Aorta (tissue), 5 donors: Measurements from ENCODE around the gene PLPPR4. TPM values are rescaled to one million over a fixed set of nuclear protein-coding genes. Genes with fewer than 3 reads are reported as not detected.

Experiments
- ATAC-seq: fragments of 200-7000 bp; cut with Tn5 transposase; one replicate; pipeline ENCODE4 v1.9.1; 2022; ENCODE audit warnings: moderate library complexity; ENCODE audit not compliant: low FRiP score
- DNase-seq, 2 donors: peaks; one replicate each; pipeline ENCODE4 v3.0.0-alpha.2; 2020
- H3K27ac ChIP-seq, 2 donors: one replicate each; pipeline ENCODE4 v1.5.1; 2013; ENCODE audit warnings: low read length in 2 of 2, mild to moderate bottlenecking in 2 of 2, moderate library complexity in 2 of 2, control low read depth in 1 of 2, inconsistent platforms in 1 of 2, low read depth in 1 of 2
- H3K27me3 ChIP-seq, 2 donors: one replicate each; pipeline ENCODE4 v1.6.1; 2013; ENCODE audit warnings: control low read depth in 1 of 2, low read length in 1 of 2, mild to moderate bottlenecking in 1 of 2, moderate library complexity in 1 of 2; ENCODE audit not compliant: insufficient read depth in 2 of 2, control insufficient read depth in 1 of 2
- H3K36me3 ChIP-seq, 2 donors: one replicate each; pipeline ENCODE4 v1.6.1; 2013; ENCODE audit warnings: control low read depth in 1 of 2, low read length in 1 of 2, mild to moderate bottlenecking in 1 of 2; ENCODE audit not compliant: insufficient read depth in 2 of 2, control insufficient read depth in 1 of 2
- H3K4me1 ChIP-seq, 2 donors: one replicate each; pipeline ENCODE4 v1.6.1; 2013; ENCODE audit warnings: low read length in 2 of 2, control low read depth in 1 of 2, mild to moderate bottlenecking in 1 of 2, moderate library complexity in 1 of 2; ENCODE audit not compliant: insufficient read depth in 2 of 2, control insufficient read depth in 1 of 2
- H3K4me3 ChIP-seq, 2 donors: one replicate each; pipeline ENCODE4 v1.5.1; 2013; ENCODE audit warnings: low read length in 2 of 2, control low read depth in 1 of 2, mild to moderate bottlenecking in 1 of 2
- H3K9me3 ChIP-seq: one replicate; pipeline ENCODE4 v1.6.1; 2013; ENCODE audit warnings: mild to moderate bottlenecking, low read length; ENCODE audit not compliant: control insufficient read depth
- WGBS, 2 donors: extraction: QIAGEN DNeasy Blood & Tissue Kit; methylation state at CpG; one replicate each; pipeline ENCODE4 v1.1.7; 2013; 5-methylcytosine and 5-hydroxymethylcytosine counted together
- intact Hi-C, 2 donors: fragments of 100-400 bp; cut with DNase I; formaldehyde crosslinking; loops; one replicate each; pipeline versions ENCODE4 v1.14.2 to v1.15.0; 2022
- polyA plus RNA-seq, 2 donors: library from polyadenylated mRNA; stranded (reverse); fragments of 200-250 nt; gene quantifications; one replicate each; pipeline ENCODE4 v1.2.3, GENCODE V29; 2013
- total RNA-seq, 2 donors: library from RNA; stranded (reverse); fragmentation: NEBNext Ultra II Directional; extraction: Animal tissue kit (Norgen Biotek cat#: 25700); gene quantifications; one replicate each; pipeline ENCODE4 v1.2.1, GENCODE V29; 2021
- donor health status: healthy with polysubstance abuse.
- donor health status: Bipolar disorder and iron deficiency.
- donor health status: DM: no; HTN: no; CAD: no.
- donor health status: DM: no; HTN: no; CAD: no.
- donor health status: DM: yes; HTN: yes; CAD: no.

Gene PLPPR4
- total and polyA plus RNA-seq, 4 donors: 0.36 to 7.2 (median 3.8) TPM; not detected in 1

DNA sequence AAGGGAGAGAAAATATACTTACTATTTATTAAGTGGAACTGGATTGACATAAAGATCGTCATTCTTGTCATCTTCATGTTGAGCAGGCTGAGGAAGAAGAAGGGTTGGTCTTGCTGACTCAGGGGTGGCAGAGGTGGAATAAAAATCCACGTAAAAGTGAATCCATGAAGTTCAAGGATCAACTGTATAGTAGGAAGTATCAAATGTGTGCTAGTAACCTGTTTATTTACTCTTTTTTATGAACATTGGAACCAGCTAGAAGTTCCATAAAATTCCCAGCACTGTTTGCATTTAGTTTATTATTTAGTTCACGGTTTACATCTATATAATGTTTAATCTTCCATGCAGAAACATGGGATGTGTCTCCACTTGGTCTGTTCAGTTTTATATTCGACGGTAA lies 70.7 kb downstream of the PLPPR4 start:
- intact Hi-C loops: no loop called here
- H3K36me3 ChIP-seq: no peaks in the 10 kb centered on the region
- H3K9me3 ChIP-seq: no peaks in the 10 kb centered on the region
- 78 to 82% methylated on average over 5 of the region's 5 CpGs for WGBS, 2 donors
- H3K27ac ChIP-seq: no peak overlapping the region
- H3K27me3 ChIP-seq: no peaks in the 10 kb centered on the region
- no peak overlapping the region for H3K4me3 ChIP-seq
- DNase-seq (no peak), ATAC-seq (no peak)
- no peaks in the 10 kb centered on the region for H3K4me1 ChIP-seq

GRCh38 chr1:99347041-99347684 lies 82.9 kb downstream of the PLPPR4 start:
- H3K9me3 ChIP-seq: no peaks in the 10 kb centered on the region
- no peak overlapping the region for H3K4me3 ChIP-seq
- H3K36me3 ChIP-seq: no peaks in the 10 kb centered on the region
- intact Hi-C loops: no loop called here
- no peaks in the 10 kb centered on the region for H3K4me1 ChIP-seq
- H3K27me3 ChIP-seq: no peaks in the 10 kb centered on the region
- no peak overlapping the region for H3K27ac ChIP-seq
- WGBS, 2 donors: 60 to 63% methylated on average over 2 of the region's 2 CpGs
- ATAC-seq (no peak), DNase-seq (no peak)

DNA sequence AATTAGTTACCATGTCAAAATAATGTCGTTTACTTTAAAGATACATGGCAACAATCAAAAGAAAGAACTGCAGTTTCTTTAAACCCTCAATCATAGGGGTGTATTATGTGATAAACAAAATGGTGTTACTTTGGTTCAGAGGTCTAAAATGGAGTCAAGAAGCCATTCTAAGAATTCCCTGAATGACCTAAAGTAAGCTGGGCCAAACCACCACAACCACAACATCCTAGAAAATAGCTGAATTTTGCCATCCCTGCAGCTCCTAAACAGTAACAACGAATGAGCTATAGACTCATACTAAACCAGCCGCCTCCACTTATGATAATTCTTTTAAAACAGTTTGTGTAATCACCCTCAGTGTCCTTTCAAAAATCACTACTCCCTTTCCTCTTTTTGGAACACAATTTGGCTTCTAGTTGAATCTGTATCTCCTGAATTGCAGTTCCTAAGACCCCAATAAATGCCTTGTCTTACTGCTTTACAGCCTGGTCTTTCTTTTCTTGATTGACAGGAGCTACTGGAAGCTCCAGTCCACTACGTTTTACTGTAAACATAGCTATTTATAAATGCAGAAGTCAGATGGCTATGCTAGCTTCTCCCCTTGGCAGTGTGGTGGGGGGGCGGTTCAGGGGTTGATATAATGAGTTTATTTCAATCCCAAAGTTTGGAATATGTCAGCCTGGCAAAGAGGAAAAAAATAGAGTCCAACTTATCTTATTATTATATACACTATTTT lies 84.3 kb downstream of the PLPPR4 start:
- WGBS, 2 donors: 57 to 60% methylated on average over 5 of the region's 5 CpGs
- DNase-seq (no peak), ATAC-seq (no peak)
- Histone ChIP-seq H3K27ac (no peak overlapping the region), H3K9me3 (no peaks in the 10 kb centered on the region), H3K36me3 (no peaks in the 10 kb centered on the region), H3K27me3 (no peaks in the 10 kb centered on the region), H3K4me3 (no peak overlapping the region), H3K4me1 (no peaks in the 10 kb centered on the region)
- intact Hi-C loops: no loop called here

DNA sequence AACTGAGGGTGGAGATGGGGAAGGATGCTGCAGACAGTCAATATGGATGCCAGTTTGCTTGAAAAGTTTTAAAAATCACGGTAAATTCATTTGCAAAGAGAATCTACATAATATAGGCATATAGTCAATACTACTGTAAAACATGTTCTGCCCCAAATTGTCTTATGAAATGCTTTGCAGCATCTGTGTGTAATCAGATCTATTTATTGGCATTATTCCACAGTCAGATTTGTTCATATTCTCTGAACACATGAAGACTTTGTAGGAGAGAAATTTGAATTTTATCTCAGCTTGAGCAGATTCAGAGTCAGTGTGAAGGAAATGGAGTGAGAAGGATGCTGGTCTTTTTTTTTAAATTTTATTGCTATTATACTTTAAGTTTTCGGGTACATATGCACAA lies 88.5 kb downstream of the PLPPR4 start:
- Histone ChIP-seq H3K4me3 (no peak overlapping the region), H3K27me3 (no peaks in the 10 kb centered on the region), H3K4me1 (no peaks in the 10 kb centered on the region), H3K36me3 (no peaks in the 10 kb centered on the region), H3K27ac (no peak overlapping the region), H3K9me3 (no peaks in the 10 kb centered on the region)
- no peak for DNase-seq
- ATAC-seq: no peak
- WGBS, 2 donors: 82 to 88% methylated on average over 2 of the region's 2 CpGs
- intact Hi-C loops: no loop called here

GRCh38 chr1:99358770-99359169 lies 94.5 kb downstream of the PLPPR4 start:
- no peak overlapping the region for H3K27ac ChIP-seq
- no peaks in the 10 kb centered on the region for H3K4me1 ChIP-seq
- intact Hi-C loops: no loop called here
- no peaks in the 10 kb centered on the region for H3K27me3 ChIP-seq
- H3K36me3 ChIP-seq: no peaks in the 10 kb centered on the region
- DNase-seq (no peak), ATAC-seq (no peak)
- H3K9me3 ChIP-seq: peaks cover 2% of the 10 kb centered on the region
- no peak overlapping the region for H3K4me3 ChIP-seq
